ENCODE results near the gene ANAPC1.
"Not testable (repeated sequence)": the region's sequence is repeated elsewhere in the genome, so short reads cannot be mapped to it uniquely, and the experiment has no call there.

The ANAPC1 gene

DNA sequence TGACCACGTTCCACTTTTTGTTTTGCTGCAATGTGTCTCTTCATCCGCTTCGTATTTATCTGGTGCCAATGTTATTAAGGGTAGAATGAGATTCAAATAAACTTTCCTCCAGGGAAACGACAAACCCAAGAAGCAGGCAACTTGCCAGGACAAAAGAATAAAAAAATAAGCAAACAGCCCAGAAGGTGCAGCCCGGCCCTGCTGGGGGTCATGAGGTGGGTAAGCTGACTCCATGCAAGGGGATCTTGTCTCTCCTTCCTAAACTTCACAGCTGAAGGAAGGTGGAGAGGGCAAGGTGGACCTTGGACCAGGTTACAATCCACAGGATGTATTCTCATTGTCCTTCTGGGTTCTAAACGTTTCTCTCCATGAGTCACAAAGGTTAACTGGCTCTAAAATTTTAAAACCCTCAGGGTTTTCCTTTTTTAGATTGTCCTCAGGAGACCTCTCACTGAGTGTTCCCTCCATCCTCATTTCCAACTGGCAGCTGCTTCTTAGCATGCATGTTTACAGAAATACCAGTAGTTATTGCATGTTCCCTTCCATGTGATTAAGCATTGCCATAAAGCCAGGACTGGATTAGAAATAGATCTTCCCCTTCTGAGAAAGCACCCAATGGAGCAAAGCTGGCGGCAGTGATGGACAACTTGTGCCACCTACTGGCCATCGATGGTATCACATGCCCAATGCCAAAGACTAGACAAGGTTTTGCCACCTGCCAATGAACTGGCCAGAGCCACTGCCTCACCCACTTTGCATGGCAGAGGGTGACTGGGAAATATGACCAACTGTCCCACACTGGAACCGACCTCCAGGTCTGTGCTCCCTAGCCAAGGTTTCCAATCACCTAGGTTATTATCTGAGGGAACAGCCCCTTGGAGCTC, 147.9 kb downstream of the ANAPC1 start:
- not testable (repeated sequence) for DNase-seq (ENCODE audit: low read depth)

DNA sequence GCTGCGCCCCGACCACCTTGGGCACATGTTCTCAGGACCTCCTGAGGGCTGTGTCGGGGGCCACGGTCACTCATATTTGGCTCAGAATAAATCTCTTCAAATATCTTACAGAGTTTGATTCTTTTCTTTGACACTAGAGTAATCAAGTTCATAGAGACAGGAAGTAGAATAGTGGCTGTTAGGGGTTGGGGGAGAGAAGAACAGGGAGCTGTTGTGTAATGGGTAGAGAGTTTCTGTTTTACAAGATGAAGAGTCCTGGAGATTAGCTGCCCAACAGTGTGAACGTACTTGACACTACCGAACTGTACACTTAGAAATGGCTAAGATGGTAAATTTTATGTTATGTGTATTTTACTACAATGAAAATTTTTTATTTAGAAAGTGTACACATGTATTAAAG, 148.6 kb downstream of the ANAPC1 start:
- DNase-seq (ENCODE audit: low read depth) = not testable (repeated sequence)

DNA sequence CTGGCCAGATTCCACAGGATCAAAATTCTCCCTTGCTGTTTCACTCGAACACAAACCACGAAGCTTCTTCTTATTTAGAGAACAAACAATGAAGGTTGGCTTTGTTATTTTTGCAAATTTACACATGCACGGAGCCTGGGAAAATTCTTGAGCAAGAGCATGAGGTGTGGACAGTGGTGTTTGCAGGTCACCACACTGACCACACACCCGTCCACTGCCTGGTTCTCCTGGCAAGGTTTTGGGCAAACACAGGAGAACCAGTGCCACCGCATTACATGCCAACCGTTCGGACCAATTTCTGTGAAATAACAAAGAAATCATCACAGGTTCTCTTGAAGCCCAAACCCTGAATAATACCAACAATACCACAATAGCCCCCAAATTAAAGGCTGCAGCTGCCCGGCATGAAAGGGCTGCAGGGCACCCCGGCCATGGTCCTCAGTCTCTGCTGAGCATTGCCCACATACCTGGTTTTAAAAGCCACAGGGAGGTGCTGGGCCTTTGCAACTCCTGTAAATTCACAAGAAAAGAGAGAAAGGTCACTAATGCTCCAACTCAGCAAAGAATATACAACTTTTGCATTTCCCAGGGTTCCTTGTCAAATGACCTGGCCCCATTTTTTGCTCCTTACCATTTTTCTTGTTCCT, 154.1 kb downstream of the ANAPC1 start:
- not testable (repeated sequence) for DNase-seq (ENCODE audit: low read depth)

DNA sequence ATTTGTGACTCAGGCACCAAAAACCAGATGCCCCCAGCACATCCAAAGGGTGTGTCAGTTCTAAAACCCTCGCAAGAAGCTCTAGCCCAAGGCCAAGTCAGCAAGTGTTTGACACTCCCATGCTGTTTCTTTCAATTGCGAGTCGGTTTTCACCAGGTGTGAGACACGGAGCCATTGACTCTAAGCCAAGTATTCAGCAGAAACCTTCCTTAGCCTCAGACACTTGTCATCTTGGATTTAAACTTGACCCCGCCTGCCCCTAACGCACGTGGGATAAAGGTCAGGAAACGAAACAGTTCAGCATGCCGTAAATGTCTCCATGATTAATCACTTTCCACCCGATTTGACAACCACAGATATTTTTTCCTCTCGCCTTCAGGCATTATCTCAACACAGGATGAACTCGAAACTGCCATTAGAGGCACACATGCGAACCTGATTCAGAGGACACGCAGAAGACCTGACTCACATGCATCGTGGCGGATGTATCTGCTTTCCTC, 156.3 kb downstream of the ANAPC1 start:
- not testable (repeated sequence) for DNase-seq (ENCODE audit: low read depth)

DNA sequence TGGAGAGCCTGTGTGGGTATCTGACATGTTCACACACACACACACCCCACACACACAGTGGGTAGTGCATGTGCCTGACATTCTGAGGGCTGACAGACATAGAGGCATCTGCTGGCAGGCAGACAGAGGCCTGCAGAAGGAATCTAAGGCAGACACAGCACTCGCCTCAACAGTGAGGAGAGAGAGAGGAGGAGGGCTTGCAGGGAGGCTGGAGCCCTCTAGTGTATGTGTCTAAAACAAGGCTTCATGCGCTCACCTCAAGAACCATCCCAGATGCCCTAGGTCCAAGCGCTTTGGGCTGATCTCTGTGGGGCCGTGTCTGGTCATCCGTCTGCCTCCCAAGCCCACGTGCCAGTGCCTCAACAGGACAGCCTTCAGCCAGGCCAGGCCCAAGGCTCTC, 158.3 kb downstream of the ANAPC1 start:
- not testable (repeated sequence) for DNase-seq (ENCODE audit: low read depth)

DNA sequence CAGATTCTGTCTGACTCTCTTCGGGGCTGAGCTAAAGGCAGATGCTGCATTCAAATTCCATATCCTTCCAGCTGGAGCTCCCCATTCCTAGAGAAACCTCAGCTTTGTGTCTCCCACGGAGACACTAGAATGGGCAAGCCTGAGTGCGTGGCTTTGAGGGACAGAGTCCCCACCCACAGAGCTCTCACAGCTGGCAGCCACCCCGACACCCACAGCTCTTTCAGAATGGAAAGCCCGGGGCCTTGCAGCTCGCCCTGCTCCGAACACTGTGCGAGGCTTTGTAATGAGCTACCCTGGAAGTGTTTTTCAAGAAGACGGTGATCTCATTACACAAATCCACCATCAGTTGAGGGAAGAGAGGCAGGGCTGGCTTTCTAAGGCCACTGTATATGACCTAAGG, 164.4 kb downstream of the ANAPC1 start:
- DNase-seq (ENCODE audit: low read depth) = not testable (repeated sequence)
